ENCODE measurements around the gene SLC14A1. TPM values are rescaled to one million over a fixed set of nuclear protein-coding genes. Genes with fewer than 3 reads are reported as not detected.

The SLC14A1 gene
- polyA plus RNA-seq, 1 donor (not counting 4 experiments of a cell fraction or from before 2014, with no cell fraction given), result not detected

DNA sequence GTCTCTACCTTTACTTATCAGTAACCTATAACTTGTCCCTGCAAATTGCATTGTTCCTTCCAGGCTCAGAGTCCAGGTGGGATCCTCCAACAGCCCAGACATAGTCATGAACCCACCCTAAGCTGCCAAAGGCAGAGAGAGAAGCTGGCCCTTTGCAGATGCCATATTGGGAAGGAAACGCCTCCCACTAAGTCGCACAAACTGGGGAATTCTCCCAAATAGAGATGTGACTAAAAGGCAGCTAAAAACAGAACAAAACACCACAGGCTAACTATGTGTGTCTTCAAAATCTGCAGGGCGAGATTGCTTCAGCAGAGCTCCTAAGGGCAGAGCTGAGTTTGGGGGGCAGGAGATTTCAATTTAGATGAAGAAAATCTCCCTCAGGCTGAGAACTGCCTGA, 63.0 kb downstream of the SLC14A1 start:
- Histone ChIP-seq H2AFZ (ENCODE audit: control insufficient read depth, low read length) (no peak overlapping the region), H3K4me2 (ENCODE audit: control insufficient read depth, extremely low read depth, insufficient read depth, low read depth, low read length) (no peak overlapping the region), H4K20me1 (ENCODE audit: control insufficient read depth, extremely low read depth, insufficient read depth, low read length) (no peaks in the 10 kb centered on the region), H3K36me3 (ENCODE audit: control insufficient read depth in 2 of 2, extremely low read depth in 1 of 2, insufficient read depth in 2 of 2, low read length in 2 of 2) (no peaks in the 10 kb centered on the region), H3K27me3 (ENCODE audit: control insufficient read depth, extremely low read depth, insufficient read depth, low read length) (no peaks in the 10 kb centered on the region), H3K4me1 (ENCODE audit: control insufficient read depth, extremely low read depth, insufficient read depth, low read length) (peaks cover 23% of the 10 kb centered on the region), H3K9me1 (ENCODE audit: control insufficient read depth, extremely low read depth, insufficient read depth, low read length) (no peaks in the 10 kb centered on the region), H3K9ac (ENCODE audit: control insufficient read depth, extremely low read depth, insufficient read depth, low read length) (no peak overlapping the region), H3K79me2 (ENCODE audit: control insufficient read depth, insufficient read depth, low read length) (no peaks in the 10 kb centered on the region), H3K27ac (ENCODE audit: control insufficient read depth, insufficient read depth, low read length) (no peak overlapping the region), H3K4me3 (ENCODE audit: control insufficient read depth in 2 of 3, extremely low read depth in 1 of 3, insufficient read depth in 2 of 3, low read depth in 1 of 3, low read length in 3 of 3) (no peak overlapping the region), H3K9me3 (ENCODE audit: control insufficient read depth, low read depth, low read length) (no peaks in the 10 kb centered on the region)
- dilution Hi-C loops (cut with MboI; ENCODE audit: extremely low pct_ligation_motif_present, low sequenced_read_pairs), result no loop called here
- no peak for FAIRE-seq
- no peak for TF ChIP-seq EZH2 (IDR thresholded peaks at IDR 0.05; ENCODE audit: low read length)
- TF ChIP-seq, protein P1, sequence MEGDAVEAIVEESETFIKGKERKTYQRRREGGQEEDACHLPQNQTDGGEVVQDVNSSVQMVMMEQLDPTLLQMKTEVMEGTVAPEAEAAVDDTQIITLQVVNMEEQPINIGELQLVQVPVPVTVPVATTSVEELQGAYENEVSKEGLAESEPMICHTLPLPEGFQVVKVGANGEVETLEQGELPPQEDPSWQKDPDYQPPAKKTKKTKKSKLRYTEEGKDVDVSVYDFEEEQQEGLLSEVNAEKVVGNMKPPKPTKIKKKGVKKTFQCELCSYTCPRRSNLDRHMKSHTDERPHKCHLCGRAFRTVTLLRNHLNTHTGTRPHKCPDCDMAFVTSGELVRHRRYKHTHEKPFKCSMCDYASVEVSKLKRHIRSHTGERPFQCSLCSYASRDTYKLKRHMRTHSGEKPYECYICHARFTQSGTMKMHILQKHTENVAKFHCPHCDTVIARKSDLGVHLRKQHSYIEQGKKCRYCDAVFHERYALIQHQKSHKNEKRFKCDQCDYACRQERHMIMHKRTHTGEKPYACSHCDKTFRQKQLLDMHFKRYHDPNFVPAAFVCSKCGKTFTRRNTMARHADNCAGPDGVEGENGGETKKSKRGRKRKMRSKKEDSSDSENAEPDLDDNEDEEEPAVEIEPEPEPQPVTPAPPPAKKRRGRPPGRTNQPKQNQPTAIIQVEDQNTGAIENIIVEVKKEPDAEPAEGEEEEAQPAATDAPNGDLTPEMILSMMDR (optimal IDR thresholded peaks at IDR 0.05 in 1 of 3, IDR thresholded peaks at IDR 0.05 in 1 of 3, conservative IDR thresholded peaks at IDR 0.05 in 1 of 3; ENCODE audit: extremely low read depth in 1 of 3, insufficient read depth in 2 of 3, low read length in 3 of 3), result no peak
- no peak for DNase-seq (ENCODE audit: low read depth, low spot score)

DNA sequence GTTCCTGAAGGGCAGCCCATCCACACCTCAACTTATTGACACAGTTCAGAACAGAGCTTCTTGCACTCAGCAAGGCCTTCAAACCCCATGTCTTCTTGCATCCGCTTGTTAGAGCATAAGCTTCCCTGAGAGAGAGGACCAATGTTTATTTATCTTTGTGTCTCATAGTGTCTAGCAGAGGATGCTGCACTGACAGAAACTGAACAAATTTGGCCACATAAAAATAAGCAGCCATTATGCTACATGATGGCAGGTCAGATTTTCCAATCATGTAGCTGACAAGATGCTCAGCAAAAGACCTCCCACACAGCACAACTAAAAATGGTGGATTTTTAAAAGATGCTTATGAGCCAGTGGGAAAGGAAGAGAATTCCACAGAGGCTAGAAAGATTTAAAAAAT, 63.4 kb downstream of the SLC14A1 start:
- Histone ChIP-seq H3K4me3 (ENCODE audit: control insufficient read depth in 2 of 3, extremely low read depth in 1 of 3, insufficient read depth in 2 of 3, low read depth in 1 of 3, low read length in 3 of 3) (no peak overlapping the region), H3K27me3 (ENCODE audit: control insufficient read depth, extremely low read depth, insufficient read depth, low read length) (no peaks in the 10 kb centered on the region), H2AFZ (ENCODE audit: control insufficient read depth, low read length) (no peak overlapping the region), H3K79me2 (ENCODE audit: control insufficient read depth, insufficient read depth, low read length) (no peaks in the 10 kb centered on the region), H4K20me1 (ENCODE audit: control insufficient read depth, extremely low read depth, insufficient read depth, low read length) (no peaks in the 10 kb centered on the region), H3K4me2 (ENCODE audit: control insufficient read depth, extremely low read depth, insufficient read depth, low read depth, low read length) (no peak overlapping the region), H3K9ac (ENCODE audit: control insufficient read depth, extremely low read depth, insufficient read depth, low read length) (no peak overlapping the region), H3K36me3 (ENCODE audit: control insufficient read depth in 2 of 2, extremely low read depth in 1 of 2, insufficient read depth in 2 of 2, low read length in 2 of 2) (no peaks in the 10 kb centered on the region), H3K4me1 (ENCODE audit: control insufficient read depth, extremely low read depth, insufficient read depth, low read length) (peaks cover 24% of the 10 kb centered on the region), H3K9me1 (ENCODE audit: control insufficient read depth, extremely low read depth, insufficient read depth, low read length) (no peaks in the 10 kb centered on the region), H3K9me3 (ENCODE audit: control insufficient read depth, low read depth, low read length) (no peaks in the 10 kb centered on the region), H3K27ac (ENCODE audit: control insufficient read depth, insufficient read depth, low read length) (no peak overlapping the region)
- TF ChIP-seq, protein P1 (optimal IDR thresholded peaks at IDR 0.05 in 1 of 3, IDR thresholded peaks at IDR 0.05 in 1 of 3, conservative IDR thresholded peaks at IDR 0.05 in 1 of 3; ENCODE audit: extremely low read depth in 1 of 3, insufficient read depth in 2 of 3, low read length in 3 of 3), result no peak
- TF ChIP-seq EZH2 (IDR thresholded peaks at IDR 0.05; ENCODE audit: low read length), result no peak
- dilution Hi-C loops (cut with MboI; ENCODE audit: extremely low pct_ligation_motif_present, low sequenced_read_pairs), result no loop called here
- no peak for FAIRE-seq
- DNase-seq (ENCODE audit: low read depth, low spot score), result no peak
